ENCODE measurements around the gene SLMAP. TPM values are rescaled to one million over a fixed set of nuclear protein-coding genes. Genes with fewer than 3 reads are reported as not detected.

Gene SLMAP
- total and polyA plus RNA-seq, 2 of the 13 experiments (the other 11 are each of a cell fraction or from before 2014, with no cell fraction given): 24.0 to 48.3 TPM

- no peak overlapping the region for H3K4me3 ChIP-seq (replicated peaks in 1 of 3; ENCODE audit: insufficient read depth in 1 of 3, low read depth in 2 of 3, low read length in 3 of 3)
- no peaks in the 10 kb centered on the region for H3K79me2 ChIP-seq (ENCODE audit: insufficient read depth, low read length)
- no TSS peak for BruUV-seq (replicated peaks)
- WGBS (ENCODE audit: low lambda C conversion rate): 97% methylated on average over 4 of the region's 4 CpGs
- H4K20me1 ChIP-seq (ENCODE audit: insufficient read depth, low read length): no peaks in the 10 kb centered on the region
- in situ Hi-C loops (cut with HindIII; ENCODE audit: extremely low pct_ligation_motif_present, low pct_unique_long_range_greater_than_20kb): no loop called here
- no peak overlapping the region for H2AFZ ChIP-seq (ENCODE audit: low read length)
- ChIA-PET CTCF (ENCODE audit: low intra/inter-chr PET ratio, low total read pairs) (no interaction called here), POLR2A (no interaction called here)
- no peak for ATAC-seq
- no peak for TF ChIP-seq ZNF292 (CRISPR knock-in tag; IDR thresholded peaks at IDR 0.05; ENCODE audit: borderline replicate concordance, low read depth)
- no peak for TF ChIP-seq ZFYVE20 (CRISPR knock-in tag; IDR thresholded peaks at IDR 0.05; ENCODE audit: borderline replicate concordance, low read depth)
- no peak for TF ChIP-seq HMGA1 (CRISPR knock-in tag; conservative IDR thresholded peaks at IDR 0.05)
- no peak for TF ChIP-seq TP53 (CRISPR knock-in tag; conservative IDR thresholded peaks at IDR 0.05)
- intact Hi-C loops (cut with micrococcal nuclease; ENCODE audit: unreplicated experiment): no loop called here
- no peak for DNase-seq (ENCODE audit: low spot score)
- no peaks in the 10 kb centered on the region for H3K4me1 ChIP-seq (ENCODE audit: insufficient read depth, low read length)
- H3K9me3 ChIP-seq (ENCODE audit: low read length): no peaks in the 10 kb centered on the region
- H3K27ac ChIP-seq (ENCODE audit: extremely low read length, insufficient read depth, low read length): no peak overlapping the region
- H3K4me2 ChIP-seq (ENCODE audit: low read depth, low read length): no peak overlapping the region
- no peak for FAIRE-seq
- no peak overlapping the region for H3K9ac ChIP-seq (ENCODE audit: insufficient read depth, low read depth, low read length)
- no peaks in the 10 kb centered on the region for H3K27me3 ChIP-seq (ENCODE audit: control insufficient read depth in 1 of 2, insufficient read depth in 2 of 2, low read length in 2 of 2)
- peaks cover 6 to 29% of the 10 kb centered on the region in 2 experiments for H3K36me3 ChIP-seq (replicated peaks in 1 of 2; ENCODE audit: control insufficient read depth in 1 of 2, insufficient read depth in 2 of 2, low read length in 2 of 2)
These were observed 139.9 kb downstream of the SLMAP start for GRCh38 chr3:57896031-57896430.

GRCh38 chr3:57896691-57897090, 140.6 kb downstream of the SLMAP start:
- no peak for TF ChIP-seq ATF7-NPFF (CRISPR knock-in tag; IDR thresholded peaks at IDR 0.05; ENCODE audit: low read depth)
- no peak for TF ChIP-seq ZNF281 (CRISPR knock-in tag; IDR thresholded peaks at IDR 0.05; ENCODE audit: borderline replicate concordance)
- no peak for TF ChIP-seq ZNF7 (CRISPR knock-in tag; IDR thresholded peaks at IDR 0.05)
- TF ChIP-seq HES4 (CRISPR knock-in tag; IDR thresholded peaks at IDR 0.05; ENCODE audit: borderline replicate concordance): no peak
- no peak for TF ChIP-seq CBX2 (IDR thresholded peaks at IDR 0.05; ENCODE audit: low read depth, low read length)
- TF ChIP-seq CBX2 (CRISPR knock-in tag; IDR thresholded peaks at IDR 0.05; ENCODE audit: low read depth): no peak
- TF ChIP-seq NFATC3 (CRISPR knock-in tag; IDR thresholded peaks at IDR 0.05): no peak
- TF ChIP-seq ZNF720 (CRISPR knock-in tag; IDR thresholded peaks at IDR 0.05): no peak
- peaks cover 6 to 34% of the 10 kb centered on the region in 2 experiments for H3K36me3 ChIP-seq (replicated peaks in 1 of 2; ENCODE audit: control insufficient read depth in 1 of 2, insufficient read depth in 2 of 2, low read length in 2 of 2)
- H3K4me3 ChIP-seq (replicated peaks in 1 of 3; ENCODE audit: insufficient read depth in 1 of 3, low read depth in 2 of 3, low read length in 3 of 3): no peak overlapping the region
- H3K9me3 ChIP-seq (ENCODE audit: low read length): no peaks in the 10 kb centered on the region
- no peaks in the 10 kb centered on the region for H3K4me1 ChIP-seq (ENCODE audit: insufficient read depth, low read length)
- H3K79me2 ChIP-seq (ENCODE audit: insufficient read depth, low read length): no peaks in the 10 kb centered on the region
- H2AFZ ChIP-seq (ENCODE audit: low read length): no peak overlapping the region
- 97% methylated on average over 4 of the region's 4 CpGs for WGBS (ENCODE audit: low lambda C conversion rate)
- H4K20me1 ChIP-seq (ENCODE audit: insufficient read depth, low read length): no peaks in the 10 kb centered on the region
- no TSS peak for BruUV-seq (replicated peaks)
- in situ Hi-C loops (cut with HindIII; ENCODE audit: extremely low pct_ligation_motif_present, low pct_unique_long_range_greater_than_20kb) (no loop called here), intact Hi-C loops (cut with micrococcal nuclease; ENCODE audit: unreplicated experiment) (no loop called here)
- no peak overlapping the region for H3K27ac ChIP-seq (ENCODE audit: extremely low read length, insufficient read depth, low read length)
- ChIA-PET POLR2A (no interaction called here), CTCF (ENCODE audit: low intra/inter-chr PET ratio, low total read pairs) (no interaction called here)
- ATAC-seq (no peak), DNase-seq (ENCODE audit: low spot score) (no peak), FAIRE-seq (no peak)
- no peak overlapping the region for H3K9ac ChIP-seq (ENCODE audit: insufficient read depth, low read depth, low read length)
- no peaks in the 10 kb centered on the region for H3K27me3 ChIP-seq (ENCODE audit: control insufficient read depth in 1 of 2, insufficient read depth in 2 of 2, low read length in 2 of 2)
- no peak overlapping the region for H3K4me2 ChIP-seq (ENCODE audit: low read depth, low read length)
